ENCODE results near the gene COQ9. TPM values are rescaled to one million over a fixed set of nuclear protein-coding genes. Genes with fewer than 3 reads are reported as not detected.

Gene COQ9
- total RNA-seq, 1 donor from 2014 or later: 225 TPM

DNA sequence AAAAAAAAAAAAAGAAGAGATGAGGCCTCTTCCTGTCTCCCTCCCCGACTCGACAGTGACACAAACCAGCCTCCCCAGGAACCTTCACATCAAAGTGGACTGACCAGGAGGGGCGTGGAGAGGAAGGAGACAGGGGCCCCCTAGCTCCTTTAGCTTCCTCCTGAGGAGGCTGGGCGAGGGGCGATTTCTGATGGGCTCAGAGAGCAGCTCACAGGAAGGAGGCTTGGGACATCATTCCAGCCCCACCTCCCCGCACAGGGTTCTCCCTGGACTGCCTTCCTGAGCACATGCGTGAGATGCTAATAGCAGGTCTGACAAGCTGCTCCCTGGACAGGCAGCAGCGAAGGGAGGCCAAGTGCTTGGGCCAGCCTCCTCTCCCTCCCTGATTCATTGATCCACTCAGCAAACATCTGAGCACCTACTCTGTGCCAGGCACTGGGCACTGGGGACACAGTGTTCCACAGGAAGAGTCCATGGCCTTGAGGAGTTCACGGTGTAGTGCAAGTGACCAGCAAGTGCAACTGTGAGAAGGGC, 53.4 kb downstream of the COQ9 start:
- ATAC-seq (ENCODE audit: poor library complexity) (no peak), DNase-seq (peak; percentile 22)
- intact Hi-C loops (cut with DNase I): no loop called here

DNA sequence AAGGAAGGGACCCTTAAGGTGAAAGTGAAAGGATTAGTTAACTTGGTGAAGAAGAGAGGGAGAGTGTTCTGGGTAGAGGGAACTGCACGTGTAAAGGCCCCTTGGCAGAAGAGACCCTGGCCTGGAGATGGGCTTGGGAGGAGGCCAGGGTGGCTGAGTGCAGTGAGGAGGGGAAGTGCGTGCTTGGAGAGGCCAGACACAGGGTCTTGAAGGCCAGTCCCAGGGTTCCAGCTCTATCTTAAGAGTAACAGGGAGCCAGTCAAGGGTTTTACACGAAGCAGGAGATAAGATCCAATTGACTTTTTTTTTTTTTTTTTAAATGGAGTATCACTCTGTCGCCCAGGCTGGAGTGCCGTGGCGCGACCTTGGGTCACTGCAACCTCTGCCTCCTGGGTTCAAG, 54.2 kb downstream of the COQ9 start:
- ATAC-seq (ENCODE audit: poor library complexity) (no peak), DNase-seq (no peak)
- intact Hi-C loops (cut with DNase I): no loop called here

DNA sequence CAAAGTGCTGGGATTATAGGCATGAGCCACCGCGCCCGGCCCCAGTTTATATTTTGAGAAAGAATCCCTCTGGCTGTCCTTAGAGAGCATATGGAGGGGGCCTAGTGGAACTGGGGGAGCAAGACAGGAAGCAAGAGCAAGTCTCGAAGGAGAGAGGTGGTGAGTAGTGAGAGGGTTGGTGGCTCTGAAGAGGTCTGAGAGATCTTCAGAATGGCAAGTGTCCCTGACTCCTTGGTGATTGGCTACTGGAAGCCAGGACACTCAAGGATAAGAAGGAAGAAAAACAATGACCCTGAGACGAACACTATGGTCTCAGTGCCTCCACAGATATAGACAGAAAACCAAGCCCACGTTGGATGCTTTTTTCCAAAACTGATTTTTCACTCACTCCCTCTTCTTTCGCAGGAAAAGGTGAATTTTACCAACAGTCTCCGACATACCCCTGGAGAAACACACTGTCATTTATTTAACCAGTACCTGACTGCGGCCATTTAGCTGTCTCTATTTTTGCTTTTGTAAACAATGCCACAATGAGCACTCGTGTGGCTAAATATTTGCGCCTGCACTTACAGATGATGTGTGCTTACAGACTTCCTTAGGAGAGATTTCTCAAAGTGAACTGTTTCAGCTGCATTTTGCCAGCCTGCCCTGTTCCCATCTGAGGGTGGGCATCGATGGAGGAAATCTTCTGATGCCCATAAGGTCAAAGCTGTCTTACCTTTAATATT, 54.9 kb downstream of the COQ9 start:
- DNase-seq (no peak), ATAC-seq (ENCODE audit: poor library complexity) (no peak)
- intact Hi-C loops (cut with DNase I): no loop called here

DNA sequence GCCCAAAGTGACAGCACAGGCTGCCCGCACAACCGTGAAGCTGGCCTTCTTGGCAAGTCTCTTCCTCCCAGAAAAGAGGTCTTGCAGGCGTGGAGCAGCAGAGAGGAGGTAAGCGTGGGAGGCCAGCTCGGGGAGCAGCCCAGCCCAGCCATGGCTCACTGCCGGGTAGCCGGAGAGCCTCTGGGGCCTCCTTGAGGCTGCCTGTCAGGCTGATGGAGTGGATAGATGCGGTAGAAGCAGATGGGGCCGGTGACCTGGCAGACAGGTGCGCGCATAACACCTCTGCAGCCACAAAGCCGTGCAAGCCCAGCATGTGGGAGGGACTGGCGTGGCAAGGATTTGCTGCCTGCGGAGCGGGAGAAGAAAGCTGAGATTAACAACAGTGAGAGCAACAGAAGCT, 56.1 kb downstream of the COQ9 start:
- intact Hi-C loops (cut with DNase I): no loop called here

DNA sequence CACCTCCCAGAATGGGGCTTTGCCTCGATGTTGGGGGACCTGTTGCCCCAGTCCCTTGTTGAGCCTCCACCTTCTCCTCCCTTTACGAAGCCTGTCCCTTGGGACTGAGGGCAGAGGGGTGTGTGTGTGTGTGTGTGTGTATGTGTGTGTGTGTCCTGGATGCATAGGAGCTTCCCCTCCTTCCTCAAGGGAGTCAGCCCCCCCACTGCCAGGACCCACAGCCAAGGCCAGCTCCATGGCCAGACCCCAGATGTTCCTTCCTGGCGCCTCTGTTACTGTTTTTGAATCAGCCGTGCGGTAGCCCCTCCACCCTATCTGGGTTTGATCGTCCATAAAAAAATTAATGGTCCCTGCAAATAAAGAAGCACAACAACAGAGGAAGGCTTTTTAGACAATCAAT, 56.7 kb downstream of the COQ9 start:
- DNase-seq (peak; percentile 8), ATAC-seq (ENCODE audit: poor library complexity) (no peak)
- intact Hi-C loops (cut with DNase I): no loop called here

More for the DNA sequence above, 56.1 kb downstream of the COQ9 start:
- DNase-seq: peak; percentile 37
- no peak for ATAC-seq (ENCODE audit: poor library complexity)

DNA sequence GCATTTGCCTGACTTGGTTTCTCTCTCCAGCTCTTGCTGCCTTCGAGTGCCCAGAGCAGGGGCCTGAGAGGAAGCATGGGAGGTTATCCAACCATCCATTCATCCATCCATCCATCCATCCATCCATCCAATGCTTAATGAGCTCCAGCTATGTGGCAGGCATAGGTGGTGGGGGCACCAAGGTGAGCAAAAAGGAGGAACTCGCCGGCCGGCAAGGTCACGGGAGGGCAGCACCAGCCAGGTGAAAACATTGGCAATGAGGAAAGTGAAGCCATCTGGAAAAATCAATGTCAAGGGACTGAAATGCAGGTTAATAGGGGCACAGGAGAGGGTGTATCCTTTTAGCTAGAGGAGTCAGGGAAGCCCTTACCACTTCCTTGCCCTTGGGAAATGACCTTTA, 57.2 kb downstream of the COQ9 start:
- ATAC-seq (ENCODE audit: poor library complexity) (no peak), DNase-seq (peak; percentile 31)
- intact Hi-C loops (cut with DNase I): no loop called here

DNA sequence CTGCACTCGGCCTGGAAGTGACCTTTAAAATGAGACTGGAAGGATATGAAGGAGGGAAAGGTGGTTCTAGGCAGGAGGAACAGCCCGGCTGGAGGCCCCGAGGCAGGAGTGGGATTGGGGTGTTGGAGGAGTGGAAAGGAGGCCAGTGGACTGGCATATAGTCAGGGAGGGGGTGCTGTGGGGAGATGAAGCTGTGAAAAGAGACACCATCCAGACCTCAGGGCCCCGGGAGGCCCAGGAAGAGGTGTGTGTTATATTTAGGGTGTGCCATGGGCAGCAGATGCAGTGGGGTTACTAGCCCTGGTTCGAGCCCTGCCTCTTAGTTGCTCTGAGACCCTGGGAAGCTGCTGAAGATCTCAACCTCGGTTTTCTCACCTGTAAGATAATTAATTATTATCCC, 57.9 kb downstream of the COQ9 start:
- peak; percentile 22 for DNase-seq
- ATAC-seq (ENCODE audit: poor library complexity): no peak
- intact Hi-C loops (cut with DNase I): no loop called here

DNA sequence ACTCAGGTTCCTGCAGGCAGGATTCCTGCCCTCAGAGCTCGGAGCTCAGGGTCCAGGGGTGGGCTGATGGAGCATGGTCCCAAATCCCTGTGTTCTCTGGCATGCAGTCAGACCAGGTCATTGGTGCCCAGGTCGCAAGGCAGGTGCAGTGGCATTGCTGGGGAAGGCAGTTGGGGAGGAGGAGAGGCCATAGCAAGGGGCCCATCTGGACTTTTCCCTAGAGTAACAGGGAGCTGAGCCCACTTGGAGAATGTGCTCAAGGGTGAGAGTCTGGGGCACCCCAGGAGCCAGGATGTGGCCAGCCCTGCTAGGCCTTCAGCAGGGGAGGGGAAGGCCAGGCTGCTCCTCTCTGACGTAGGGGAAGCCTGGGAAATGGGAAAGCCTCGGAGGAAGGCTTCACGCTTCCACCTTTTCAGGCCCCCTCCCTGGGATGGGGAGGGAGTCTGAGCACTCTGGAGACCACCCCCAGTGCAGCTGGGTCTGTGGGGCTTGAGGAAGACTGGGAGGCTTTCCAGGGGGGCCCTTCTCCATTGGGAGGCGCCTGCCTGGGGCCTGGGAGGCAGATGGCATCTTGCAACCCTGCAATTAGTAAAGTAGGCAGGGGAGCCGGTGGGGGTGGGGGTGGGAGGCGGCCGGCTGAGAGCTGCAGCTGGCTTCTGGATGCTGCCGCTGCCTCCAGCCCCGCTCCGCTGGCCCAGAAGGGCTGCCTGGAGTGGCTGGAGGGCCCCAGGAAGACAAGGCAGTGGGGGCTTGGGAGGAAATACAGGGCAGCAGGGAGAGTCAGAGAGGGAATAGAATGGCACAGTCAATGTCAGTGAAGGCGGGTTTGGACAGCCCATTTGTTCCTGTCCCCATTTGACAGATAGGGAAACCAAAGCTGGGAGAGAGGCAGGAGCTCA, 60.1 kb downstream of the COQ9 start:
- intact Hi-C loops (cut with DNase I): no loop called here
- ATAC-seq (ENCODE audit: poor library complexity) (no peak), DNase-seq (peak; percentile 23)

DNA sequence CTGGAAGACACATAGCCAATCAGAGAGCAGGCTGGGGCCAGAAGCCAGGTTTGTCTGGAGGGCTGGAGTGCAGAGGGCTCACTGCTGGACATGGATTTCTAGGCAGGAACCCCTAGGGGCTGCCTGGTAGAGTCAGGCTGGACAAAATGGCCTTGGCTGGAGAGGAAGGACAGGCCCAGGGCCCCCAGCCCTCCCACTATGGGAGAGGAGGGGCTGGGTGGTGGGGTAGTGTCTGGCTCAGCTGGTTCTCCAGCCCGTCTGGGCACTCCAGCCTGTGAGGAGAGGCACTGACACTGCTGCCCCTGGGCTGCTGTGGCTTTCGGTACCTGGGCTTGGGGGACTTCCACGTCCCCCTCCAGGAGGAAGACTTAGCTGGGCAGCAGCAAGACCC, 60.8 kb downstream of the COQ9 start:
- ATAC-seq (ENCODE audit: poor library complexity) (no peak), DNase-seq (no peak)
- intact Hi-C loops (cut with DNase I): no loop called here

DNA sequence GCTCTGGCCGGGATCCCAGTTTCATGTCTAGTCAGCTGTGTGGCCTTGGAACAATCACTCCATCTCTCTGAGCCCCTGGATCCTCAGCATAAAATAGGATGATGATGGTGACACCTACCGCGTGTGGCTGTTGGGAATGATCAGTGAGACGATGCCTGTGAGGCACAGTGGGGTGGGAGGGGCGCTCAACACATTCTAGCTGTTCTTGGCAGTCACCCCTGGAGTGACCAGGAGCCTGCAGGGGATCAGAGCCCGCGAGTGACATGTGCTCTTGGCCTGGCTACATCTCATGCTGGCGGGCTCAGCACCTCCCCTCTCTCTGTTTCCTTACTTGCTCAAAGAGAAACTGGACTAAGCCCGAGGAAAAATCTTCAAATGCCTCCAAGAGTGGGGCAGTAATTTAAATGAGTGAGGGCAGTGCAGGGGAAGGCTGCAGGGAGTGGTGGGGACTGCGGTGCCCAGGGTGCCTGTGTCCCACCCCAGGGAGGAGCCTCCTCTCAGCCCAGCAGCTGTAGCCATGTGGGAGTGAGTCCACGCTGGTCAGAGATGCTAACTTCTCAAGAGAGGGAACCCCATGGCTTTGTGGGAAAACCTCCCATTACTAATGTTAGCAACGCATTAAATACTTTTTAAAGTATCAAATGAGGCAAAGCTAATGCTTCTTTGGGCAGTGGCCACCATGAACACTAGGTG, 62.1 kb downstream of the COQ9 start:
- intact Hi-C loops (cut with DNase I): no loop called here
- DNase-seq: peak; percentile 43
- no peak for ATAC-seq (ENCODE audit: poor library complexity)

DNA sequence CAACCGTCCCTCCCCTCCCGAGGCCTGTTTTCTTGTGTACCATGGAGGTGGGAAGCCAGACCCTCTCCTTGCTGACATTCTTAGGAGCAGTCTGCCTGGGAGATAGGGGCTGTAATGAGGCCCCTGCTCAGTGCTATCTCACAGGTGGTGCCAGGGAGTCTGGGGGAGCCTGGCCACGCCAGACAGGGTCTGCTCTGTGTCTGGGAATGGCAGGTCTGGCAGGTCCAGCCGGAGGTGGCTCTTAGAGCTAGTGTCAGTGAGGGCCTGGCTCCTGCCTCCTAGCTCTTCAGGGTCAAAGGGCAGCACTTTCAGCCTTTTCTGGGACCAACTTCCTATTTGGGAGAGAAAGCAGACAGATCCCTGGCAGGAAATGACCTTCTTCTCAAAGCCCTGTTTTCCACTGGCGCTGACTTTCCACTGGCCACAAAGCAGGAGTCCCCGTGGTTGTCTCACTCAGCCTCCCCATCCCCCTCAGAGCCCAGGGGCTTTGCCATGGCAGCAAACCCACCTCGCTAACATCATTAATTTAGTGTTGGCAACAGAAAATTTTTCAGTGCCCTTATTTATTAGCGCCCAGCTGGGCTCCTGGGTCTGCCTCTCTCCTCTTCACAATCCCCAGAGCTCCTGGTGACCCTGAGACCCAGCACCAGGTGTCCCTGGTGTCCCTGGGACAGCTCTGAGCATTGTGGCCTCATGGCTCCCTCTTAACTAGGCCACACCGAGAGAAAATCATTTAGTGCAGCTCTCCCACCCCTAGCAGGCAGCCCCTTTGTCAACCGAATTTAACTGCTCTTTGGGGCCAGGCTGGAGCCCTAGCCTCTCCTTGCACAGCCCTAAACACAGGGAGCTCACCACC, 63.0 kb downstream of the COQ9 start:
- ATAC-seq (ENCODE audit: poor library complexity) (no peak), DNase-seq (peak; percentile 30)

More for the DNA sequence above, 63.0 kb downstream of the COQ9 start:
- intact Hi-C loops (cut with DNase I): no loop called here

Other genes starting within 250 kb of the COQ9 start
- gene ARL2BP, start 202.2 kb upstream of the COQ9 start, total RNA-seq: 58.2 TPM
- 3.2 TPM for gene PLLP, start 162.8 kb upstream of the COQ9 start, total RNA-seq
- gene CCL22, start 88.7 kb upstream of the COQ9 start, total RNA-seq: not detected
- gene CX3CL1, start 75.0 kb upstream of the COQ9 start, total RNA-seq: 11.6 TPM
- not detected for gene CCL17, start 42.7 kb upstream of the COQ9 start, total RNA-seq
- 41.8 TPM for gene CIAPIN1, start 94 bp upstream of the COQ9 start, total RNA-seq
- 37.9 TPM for gene POLR2C, start 15.2 kb downstream of the COQ9 start, total RNA-seq
- gene DOK4, start 39.0 kb downstream of the COQ9 start, total RNA-seq: 7.5 TPM
- 10.5 TPM for gene CCDC102A, start 89.1 kb downstream of the COQ9 start, total RNA-seq
- gene ADGRG5, start 95.2 kb downstream of the COQ9 start, total RNA-seq: 0.05 TPM
- gene ADGRG1, start 181.2 kb downstream of the COQ9 start, total RNA-seq: 23.0 TPM
- gene ADGRG3, start 220.8 kb downstream of the COQ9 start, total RNA-seq: 0.48 TPM
- gene DRC7, start 247.3 kb downstream of the COQ9 start, total RNA-seq: not detected

Data from Right ventricle myocardium superior (tissue), 1 donor.